HPDE6-E6E7 (cell line): ENCODE results near the gene RBM47.

Experiments used
- DNase-seq: peaks from one replicate; pipeline ENCODE4 v3.0.0; 2011; ENCODE audit warnings: missing footprints; ENCODE audit errors: extremely low spot score

RBM47 gene

DNA sequence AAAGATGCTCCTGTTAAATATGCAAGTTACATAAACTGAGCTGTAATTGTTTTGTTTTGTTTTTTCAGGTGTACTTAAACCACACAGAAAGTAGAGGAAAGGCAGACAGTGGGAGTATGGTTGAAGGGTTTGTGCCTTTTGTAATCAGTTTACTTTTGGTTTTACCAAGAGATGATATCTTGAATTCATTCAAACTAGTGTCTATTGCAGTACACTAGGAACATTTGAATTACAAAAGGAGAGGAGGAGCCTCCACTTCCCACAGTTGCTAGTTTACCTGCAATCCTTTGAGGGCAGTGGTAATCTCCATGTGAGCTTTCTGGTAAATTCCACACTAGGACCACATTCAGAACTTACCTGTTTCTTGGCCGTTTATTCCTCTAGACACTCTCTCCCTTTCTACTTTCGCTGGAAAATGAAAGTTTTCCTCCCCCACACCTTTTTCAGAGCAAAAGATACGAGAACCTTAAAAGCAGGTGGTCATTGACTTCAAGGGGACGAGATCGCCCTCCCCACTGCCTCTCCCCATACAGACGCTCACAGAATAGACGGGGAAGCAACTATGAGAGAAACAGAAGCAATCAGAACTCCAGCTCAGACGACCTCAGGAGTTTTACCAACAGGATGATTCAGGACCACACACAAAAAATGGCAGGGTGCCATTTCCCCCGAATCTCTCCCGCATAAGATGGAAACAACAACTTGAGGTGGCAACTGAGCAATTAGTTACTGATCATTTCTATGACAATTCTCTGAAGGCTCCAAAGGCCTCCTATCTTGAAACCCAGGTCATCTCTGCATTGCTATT, 3.3 kb downstream of the RBM47 start:
- no peak for DNase-seq

DNA sequence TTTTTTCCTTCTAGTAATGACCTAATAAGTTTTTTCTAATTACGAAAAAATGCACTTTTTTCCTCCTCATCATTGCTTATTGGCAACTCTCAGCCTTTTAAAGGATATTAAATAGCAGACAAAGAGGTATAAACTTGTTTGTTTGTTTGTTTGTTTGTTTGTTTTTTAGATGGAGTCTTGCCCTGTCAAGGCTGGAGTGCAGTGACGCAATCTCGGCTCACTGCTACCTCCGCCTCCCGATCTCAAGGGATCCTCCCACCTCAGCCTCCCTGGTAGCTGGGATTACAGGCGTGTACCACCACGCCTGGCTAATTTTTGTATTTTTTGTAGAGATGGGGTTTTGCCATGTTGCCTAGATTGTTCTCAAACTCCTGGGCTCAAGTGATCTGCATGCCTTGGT, 6.0 kb downstream of the RBM47 start:
- no peak for DNase-seq

DNA sequence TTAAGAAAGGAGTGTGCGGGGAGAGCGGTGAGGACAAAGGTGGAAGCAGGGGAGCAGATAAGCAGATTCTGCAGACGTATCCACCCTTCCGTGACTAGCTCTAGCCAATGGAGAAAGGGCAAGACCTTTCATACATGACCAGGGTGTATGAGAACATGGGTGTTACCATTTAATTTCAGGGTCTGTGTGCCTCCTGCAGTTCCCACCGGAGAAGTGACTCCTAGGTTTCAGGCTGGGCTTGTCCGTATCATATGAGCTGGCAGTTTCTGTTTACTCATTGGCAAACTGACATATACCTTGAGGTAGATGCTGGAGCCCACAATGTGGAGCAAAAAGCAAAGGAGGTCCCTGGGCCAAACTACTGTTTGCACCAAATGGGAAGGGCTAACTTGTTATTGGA, 6.8 kb downstream of the RBM47 start:
- no peak for DNase-seq

- peak; percentile 76 for DNase-seq
Measured at GRCh38 chr4:40621592-40622512, 7.8 kb downstream of the RBM47 start.

GRCh38 chr4:40621229-40621591, 8.5 kb downstream of the RBM47 start:
- no peak for DNase-seq

DNA sequence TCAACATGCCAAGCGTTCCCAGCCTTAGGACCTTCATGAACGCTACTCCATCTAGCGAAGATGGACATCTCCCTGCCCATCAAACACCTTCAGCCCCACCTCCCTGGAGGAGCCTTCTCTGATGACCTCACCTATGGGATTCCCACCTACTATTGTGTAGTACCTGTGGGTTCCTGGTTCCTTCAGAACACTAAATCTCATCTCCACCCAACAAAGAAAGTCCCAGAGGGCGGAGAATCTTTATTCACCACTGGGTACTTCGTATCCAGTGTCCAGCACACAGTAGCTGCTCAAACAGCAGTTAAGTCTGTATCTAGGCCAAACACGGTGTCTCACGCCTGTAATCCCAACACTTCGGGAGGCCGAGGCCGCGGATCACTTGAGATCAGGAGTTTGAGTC, 10.1 kb downstream of the RBM47 start:
- DNase-seq: no peak

GRCh38 chr4:40617872-40618271, 11.8 kb downstream of the RBM47 start:
- no peak for DNase-seq

- no peak for DNase-seq
Measured at GRCh38 chr4:40614031-40614430, 15.6 kb downstream of the RBM47 start.

- no peak for DNase-seq
Measured at GRCh38 chr4:40613456-40613855, 16.2 kb downstream of the RBM47 start.

DNA sequence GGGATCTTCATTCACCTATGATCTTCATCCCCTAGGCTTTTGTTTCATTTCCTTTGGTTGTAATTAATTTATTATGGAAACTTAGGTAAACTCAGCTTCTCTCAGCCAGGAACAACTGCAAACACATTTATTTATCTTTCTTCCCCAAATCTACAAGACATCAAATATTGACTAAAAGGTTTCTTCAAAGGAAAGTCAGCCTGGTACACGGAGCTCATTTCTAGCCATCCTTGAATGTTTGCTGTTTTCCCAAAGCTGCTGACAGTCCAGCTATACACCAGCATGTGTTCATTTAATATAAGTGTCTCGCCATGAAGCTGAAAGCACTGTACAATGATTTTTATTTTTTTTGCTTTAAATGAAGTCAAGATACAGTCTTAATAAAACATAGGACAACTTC, 16.8 kb downstream of the RBM47 start:
- DNase-seq: no peak

DNA sequence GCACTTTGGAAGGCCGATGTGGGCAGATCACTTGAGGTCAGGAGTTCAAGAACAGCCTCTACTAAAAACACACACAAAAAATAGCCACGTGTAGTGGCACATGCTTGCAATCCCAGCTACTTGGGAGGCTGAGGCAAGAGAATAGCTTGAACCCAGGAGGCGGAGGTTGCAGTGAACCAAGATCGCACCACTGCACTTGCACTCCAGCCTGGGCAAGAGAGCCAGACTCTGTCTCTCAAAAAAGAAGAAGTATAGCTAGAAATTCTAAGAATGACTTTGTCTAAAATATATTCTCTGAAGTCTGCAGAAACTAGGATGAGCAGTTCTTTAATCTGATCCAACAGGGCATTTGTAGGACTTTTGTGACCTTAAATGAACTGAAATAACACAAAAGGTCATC, 17.4 kb downstream of the RBM47 start:
- no peak for DNase-seq

GRCh38 chr4:40608628-40609027, 21.0 kb downstream of the RBM47 start:
- DNase-seq: no peak

DNA sequence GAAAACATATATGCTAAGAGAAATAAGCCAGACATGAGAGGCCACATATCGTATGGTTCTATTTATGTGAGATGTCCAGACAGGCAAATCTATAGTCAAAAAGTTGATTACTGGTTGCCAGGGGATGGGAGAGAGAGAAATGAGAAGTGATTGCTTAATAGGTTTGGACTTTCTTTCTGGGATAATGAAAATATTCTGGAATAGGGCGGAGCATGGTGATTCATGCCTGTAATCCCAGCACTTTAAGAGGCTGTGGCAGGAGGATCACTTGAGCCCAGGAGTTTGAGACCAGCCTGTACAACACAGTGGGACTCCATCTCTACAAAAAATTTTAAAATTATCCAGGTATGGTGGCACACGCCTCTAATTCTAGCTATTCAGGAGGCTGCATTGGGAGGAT, 22.4 kb downstream of the RBM47 start:
- no peak for DNase-seq

DNA sequence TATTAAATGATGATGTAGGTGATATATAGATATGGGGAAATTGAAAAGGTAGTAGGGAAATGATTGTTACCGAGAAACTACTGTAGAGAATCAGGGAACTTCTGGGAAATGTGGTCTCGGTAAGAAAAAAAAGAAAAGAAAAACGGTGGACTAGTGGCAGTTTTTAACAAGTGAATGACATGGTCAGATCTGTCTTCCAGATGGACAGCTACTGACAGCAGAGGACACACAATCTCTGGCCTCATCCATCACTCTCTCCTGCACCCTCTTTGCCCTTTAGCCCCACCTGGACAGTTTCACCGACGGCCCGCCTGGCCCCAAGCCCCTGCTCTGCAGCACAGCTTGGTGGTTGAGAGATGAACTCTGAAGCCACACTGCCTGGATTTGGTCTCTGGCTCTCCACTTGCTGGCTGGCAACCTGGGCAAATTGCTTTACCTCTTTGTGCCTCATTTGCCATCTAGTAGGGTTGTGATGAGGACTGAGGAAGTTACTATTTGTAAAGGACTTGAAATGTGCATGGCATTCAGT, 23.4 kb downstream of the RBM47 start:
- no peak for DNase-seq

DNA sequence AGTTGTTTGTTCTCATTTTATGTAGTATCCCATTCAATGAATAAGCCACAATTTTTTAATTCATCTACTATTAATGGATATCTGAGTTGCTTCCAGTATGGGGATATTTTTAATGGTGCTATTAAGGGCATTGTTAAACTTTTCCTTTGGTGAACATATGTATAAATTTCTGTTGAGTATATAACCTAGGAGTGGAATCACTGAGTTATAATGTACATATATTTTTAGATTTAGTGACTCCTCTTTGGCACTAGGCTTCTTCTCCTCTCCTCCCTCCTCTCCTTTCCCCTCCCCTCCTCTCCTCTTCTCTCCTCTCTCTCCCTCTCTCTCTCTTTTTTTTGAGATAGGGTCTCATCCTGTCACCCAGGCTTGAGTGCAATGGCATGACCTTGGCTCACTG, 26.4 kb downstream of the RBM47 start:
- no peak for DNase-seq

- no peak for DNase-seq
Measured at GRCh38 chr4:40601641-40602040, 28.0 kb downstream of the RBM47 start.

DNA sequence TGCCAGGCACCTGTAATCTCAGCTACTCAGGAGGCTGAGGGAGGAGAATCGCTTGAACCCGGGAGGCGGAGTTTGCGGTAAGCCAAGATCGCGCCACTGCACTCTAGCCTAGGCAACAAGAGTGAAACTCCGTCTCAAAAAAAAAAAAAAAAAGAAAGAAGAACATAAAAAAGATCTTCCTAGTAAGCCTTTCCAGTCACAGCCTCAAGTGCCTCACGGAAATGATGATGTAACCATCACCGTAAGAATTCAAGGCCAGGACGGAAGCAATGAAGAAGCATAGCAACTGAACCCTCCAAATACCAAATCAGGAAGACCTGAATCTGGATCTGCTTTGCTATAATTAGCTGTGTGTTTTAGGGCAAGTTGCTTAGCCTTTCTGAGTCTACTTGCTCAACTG, 28.8 kb downstream of the RBM47 start:
- DNase-seq: no peak

DNA sequence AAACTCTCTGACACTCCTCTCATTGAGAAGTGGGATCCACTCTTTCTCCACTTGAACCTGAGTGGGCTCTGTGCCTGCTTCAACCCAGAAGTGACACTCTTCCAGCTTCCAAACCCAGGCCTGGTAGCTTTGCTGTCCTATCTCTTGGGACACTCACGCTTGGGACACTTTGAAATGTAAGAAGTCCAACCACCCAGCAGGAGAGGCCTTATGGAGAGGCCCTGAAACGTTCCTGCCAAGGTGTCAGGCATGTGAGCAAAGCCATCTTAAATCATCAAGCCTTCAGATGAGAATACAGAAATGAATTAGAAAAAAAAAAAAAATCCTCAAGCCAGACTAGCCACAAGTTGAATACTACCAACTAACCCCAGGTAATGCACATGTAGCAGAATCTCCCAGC, 30.2 kb downstream of the RBM47 start:
- DNase-seq: no peak

DNA sequence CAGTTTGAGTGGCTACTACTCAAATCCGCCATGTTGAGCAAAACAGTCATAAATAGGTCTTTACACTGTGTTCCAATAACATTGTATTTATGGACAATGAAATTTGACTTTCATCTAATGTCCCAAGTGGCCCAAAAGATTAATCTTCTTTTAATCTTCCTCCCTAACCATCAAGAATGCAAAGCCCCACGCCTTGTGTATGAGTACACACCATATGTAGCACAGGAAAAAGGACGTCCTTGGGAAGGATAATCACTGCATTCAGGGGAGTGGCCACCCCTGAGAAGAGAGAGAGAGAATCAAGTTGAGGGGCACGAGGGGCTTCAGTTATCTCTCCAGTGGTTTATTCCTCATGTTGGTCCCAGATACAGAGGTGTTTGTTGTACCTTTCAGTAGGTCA, 33.1 kb downstream of the RBM47 start:
- no peak for DNase-seq

DNA sequence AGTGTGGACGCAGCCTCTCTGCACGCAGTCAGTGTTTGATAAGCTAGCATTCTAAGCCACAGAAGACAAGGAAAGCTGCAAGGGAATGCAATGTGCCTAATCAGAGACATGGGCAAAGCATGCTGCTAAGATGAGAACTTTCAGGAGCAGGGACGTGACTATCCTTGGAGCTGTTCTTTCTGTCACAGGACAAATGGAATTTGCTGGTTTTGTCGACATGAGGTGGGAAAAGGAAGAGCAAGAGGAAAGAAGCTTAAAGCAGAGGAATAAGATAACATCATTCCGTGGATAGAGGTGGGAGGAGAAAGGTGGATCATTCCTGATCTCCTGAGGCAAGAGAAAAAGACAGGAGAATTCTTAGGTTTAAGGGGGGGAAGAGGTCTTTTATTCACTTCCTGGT, 33.7 kb downstream of the RBM47 start:
- DNase-seq: no peak

GRCh38 chr4:40594261-40595178, 35.1 kb downstream of the RBM47 start:
- DNase-seq: no peak

GRCh38 chr4:40592034-40592433, 37.6 kb downstream of the RBM47 start:
- no peak for DNase-seq
